VCaP (cell line): Measurements from ENCODE around the gene MRPS18A.

Experiments used
- H3K27ac ChIP-seq: fragments of 450-650 bp; 2 replicates; pipeline ENCODE4 v1.5.1; 2017
- CTCF ChIP-seq: fragments of 450-650 bp; conservative IDR thresholded peaks from 2 replicates; pipeline ENCODE4 v1.5.1; 2017; ENCODE audit warnings: mild to moderate bottlenecking, moderate library complexity

MRPS18A gene

DNA sequence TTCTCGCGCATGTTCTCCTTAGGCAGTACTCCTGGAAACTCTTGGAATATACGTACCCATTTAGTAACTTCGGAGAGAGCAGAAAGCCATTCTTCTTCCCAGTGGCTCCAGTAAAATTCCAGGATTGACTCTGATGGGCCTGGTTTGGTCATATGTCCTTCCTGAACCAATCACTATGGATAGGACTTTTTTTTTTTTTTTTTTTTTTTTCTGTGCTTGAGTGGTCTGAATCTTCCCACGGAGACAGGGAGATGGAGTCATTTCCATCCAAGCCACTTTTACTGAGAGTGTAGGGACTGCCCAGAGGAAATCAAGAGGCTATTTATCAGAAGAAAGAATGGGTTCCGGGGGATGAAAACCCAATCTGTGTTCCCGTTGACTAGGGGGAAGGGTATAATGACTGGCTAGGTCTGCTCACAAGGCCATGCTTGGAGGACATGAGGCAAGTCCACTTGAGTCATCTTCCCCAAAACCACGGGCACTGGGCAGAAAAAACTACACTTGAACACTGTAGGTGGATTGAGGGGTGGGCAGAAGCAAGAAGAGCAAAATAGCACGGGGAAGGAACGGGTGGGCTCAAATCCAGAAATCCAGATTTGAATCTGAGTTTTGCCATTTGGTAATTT is 35.4 kb upstream of the MRPS18A start:
- no peak for TF ChIP-seq CTCF

GRCh38 chr6:43720999-43721398 is 33.4 kb upstream of the MRPS18A start:
- H3K27ac ChIP-seq, result no peak overlapping the region
- TF ChIP-seq CTCF, result no peak

More for the DNA sequence above, 35.4 kb upstream of the MRPS18A start:
- H3K27ac ChIP-seq, result no peak overlapping the region

DNA sequence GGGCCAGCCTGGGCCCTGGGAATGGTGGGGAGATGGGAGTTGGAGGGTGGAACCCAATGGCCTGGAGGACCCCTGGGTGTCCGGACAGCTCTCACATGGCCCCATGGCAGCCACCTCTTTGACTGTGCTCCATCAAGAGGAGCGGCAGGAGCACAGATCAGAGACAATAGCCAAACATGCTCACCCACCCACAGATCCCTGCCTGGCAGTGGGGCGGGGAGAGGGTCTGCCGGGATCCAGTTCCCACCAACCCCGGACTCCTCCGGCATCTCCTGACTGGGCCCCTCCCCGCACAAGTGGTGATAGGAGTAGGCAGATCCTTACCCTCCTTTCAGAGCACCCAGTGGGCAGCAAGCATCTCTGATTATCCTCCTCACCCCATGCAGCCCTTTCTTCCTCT is 31.9 kb upstream of the MRPS18A start:
- no peak overlapping the region for H3K27ac ChIP-seq
- no peak for TF ChIP-seq CTCF

DNA sequence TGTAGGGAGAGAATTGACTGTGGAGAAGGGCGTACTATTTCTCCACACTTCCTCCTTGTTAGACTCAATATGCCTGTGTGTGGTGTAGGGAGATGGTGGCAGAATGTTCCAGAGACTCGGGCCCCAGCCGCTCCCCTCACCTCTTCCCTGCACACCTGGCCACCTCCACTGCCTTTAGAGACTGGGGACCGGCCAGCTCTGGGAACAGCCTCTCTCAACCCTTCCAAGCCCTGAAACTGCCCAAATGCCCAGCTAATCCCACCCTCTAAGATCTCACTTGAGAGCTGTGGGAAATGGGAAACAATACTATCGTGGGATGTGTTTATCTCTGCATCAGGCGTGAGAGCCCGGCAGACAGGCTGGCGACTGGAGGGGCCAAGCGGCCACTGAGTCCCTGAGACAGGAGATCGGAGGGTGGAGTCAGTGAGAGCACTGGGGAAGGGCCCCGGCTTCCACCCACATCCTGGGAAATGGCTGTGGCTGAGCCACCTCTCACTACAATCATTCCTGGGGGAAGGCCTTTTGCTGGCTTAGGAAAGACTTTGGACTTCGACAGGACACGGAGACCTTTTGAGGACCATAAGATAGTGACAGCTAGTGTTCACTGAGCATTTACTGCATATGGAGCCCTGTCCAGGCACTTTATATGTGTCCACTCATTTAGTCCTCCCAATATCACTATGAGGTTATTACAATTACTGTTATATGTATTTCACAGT is 31.0 kb upstream of the MRPS18A start:
- TF ChIP-seq CTCF, result no peak
- no peak overlapping the region for H3K27ac ChIP-seq

DNA sequence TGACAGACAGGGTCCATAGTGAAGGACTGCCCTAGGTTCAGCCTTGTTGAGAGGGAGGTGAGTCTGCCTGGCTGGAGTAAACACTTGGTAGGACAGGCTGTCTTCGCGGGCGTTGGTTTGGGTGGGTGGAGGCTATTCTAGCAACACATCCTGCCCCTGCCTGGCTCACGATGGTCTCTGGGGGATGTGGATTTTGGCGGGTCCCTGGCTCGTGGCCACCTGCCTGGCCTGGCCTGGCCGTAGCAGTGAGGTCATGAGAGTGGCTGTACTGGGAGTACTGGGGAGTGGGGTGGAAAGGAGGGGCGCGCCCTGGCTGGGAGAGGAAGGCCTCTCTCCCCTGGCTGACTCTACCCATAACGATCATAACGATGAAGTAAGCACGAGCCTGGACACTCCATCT is 30.2 kb upstream of the MRPS18A start:
- no peak overlapping the region for H3K27ac ChIP-seq
- no peak for TF ChIP-seq CTCF

DNA sequence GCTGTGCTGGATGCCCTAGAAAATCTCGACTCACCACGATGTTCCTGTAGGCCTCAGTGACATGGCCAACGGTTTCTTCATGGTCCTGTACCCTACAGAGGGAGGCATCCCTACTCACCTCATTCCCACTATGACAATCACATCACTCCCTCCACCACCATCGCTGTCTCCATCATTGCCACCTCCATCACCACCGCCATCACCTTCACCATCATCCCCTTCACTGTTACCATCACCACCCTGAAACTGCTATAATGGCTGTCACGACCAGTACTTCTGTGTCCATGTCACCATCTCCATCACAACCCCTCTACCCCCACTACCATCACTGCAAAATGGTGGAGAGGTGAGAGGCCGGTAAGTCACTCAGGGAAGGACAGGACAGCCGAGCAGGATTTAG is 29.8 kb upstream of the MRPS18A start:
- no peak for TF ChIP-seq CTCF
- peak overlapping the region; percentile 37; the same call in 1 of the 2 replicates for H3K27ac ChIP-seq

GRCh38 chr6:43716099-43716498 is 28.5 kb upstream of the MRPS18A start:
- peak overlapping the region; percentile 37; the same call in 1 of the 2 replicates for H3K27ac ChIP-seq
- no peak for TF ChIP-seq CTCF
